ENCODE data around the gene IQGAP2.

The IQGAP2 gene

GRCh38 chr5:76695346-76695745, 292.3 kb downstream of the IQGAP2 start:
- Histone ChIP-seq H3K27me3 (ENCODE audit: control insufficient read depth, low read length) (no peaks in the 10 kb centered on the region), H3K4me2 (ENCODE audit: low read length) (no peak overlapping the region), H3K4me1 (ENCODE audit: control insufficient read depth, low read length) (peaks cover 9% of the 10 kb centered on the region)

GRCh38 chr5:76696251-76696650, 293.2 kb downstream of the IQGAP2 start:
- Histone ChIP-seq H3K79me2 (ENCODE audit: control insufficient read depth, low read length) (no peaks in the 10 kb centered on the region), H4K20me1 (ENCODE audit: control insufficient read depth, insufficient read depth, low read depth, low read length) (no peaks in the 10 kb centered on the region)

More at GRCh38 chr5:76695346-76695745, 292.3 kb downstream of the IQGAP2 start:
- no peak overlapping the region for H3K4me3 ChIP-seq (ENCODE audit: low read length)
- H4K20me1 ChIP-seq (ENCODE audit: control insufficient read depth, insufficient read depth, low read depth, low read length), result no peaks in the 10 kb centered on the region
- H3F3A ChIP-seq (ENCODE audit: control insufficient read depth, insufficient read depth), result peaks cover 6% of the 10 kb centered on the region; the same call in 1 of the 2 replicates
- no peaks in the 10 kb centered on the region for H3K9me2 ChIP-seq (replicated peaks; ENCODE audit: control insufficient read depth, low read length)
- H3K27ac ChIP-seq (ENCODE audit: low read depth, low read length), result no peak overlapping the region
- H3K79me2 ChIP-seq (ENCODE audit: control insufficient read depth, low read length), result no peaks in the 10 kb centered on the region
- TF ChIP-seq EZH2phosphoT487 (IDR thresholded peaks at IDR 0.05; ENCODE audit: borderline replicate concordance, low read length), result no peak
- no peak for TF ChIP-seq CTCF (IDR thresholded peaks at IDR 0.05; ENCODE audit: low read depth, low read length, poor library complexity, severe bottlenecking)
- H3K9me3 ChIP-seq (ENCODE audit: control insufficient read depth, insufficient read depth, low read length), result no peaks in the 10 kb centered on the region
- H3K36me3 ChIP-seq (ENCODE audit: control insufficient read depth, low read length), result peaks cover 34% of the 10 kb centered on the region

GRCh38 chr5:76697670-76698069, 294.6 kb downstream of the IQGAP2 start:
- H3F3A ChIP-seq (ENCODE audit: control insufficient read depth, insufficient read depth), result peaks cover 3% of the 10 kb centered on the region; the same call in 1 of the 2 replicates
- H4K20me1 ChIP-seq (ENCODE audit: control insufficient read depth, insufficient read depth, low read depth, low read length), result no peaks in the 10 kb centered on the region
- TF ChIP-seq CTCF (IDR thresholded peaks at IDR 0.05; ENCODE audit: low read depth, low read length, poor library complexity, severe bottlenecking) (no peak), EZH2phosphoT487 (IDR thresholded peaks at IDR 0.05; ENCODE audit: borderline replicate concordance, low read length) (no peak)
- peaks cover 9% of the 10 kb centered on the region for H3K4me1 ChIP-seq (ENCODE audit: control insufficient read depth, low read length)
- no peak overlapping the region for H3K4me2 ChIP-seq (ENCODE audit: low read length)
- no peaks in the 10 kb centered on the region for H3K9me2 ChIP-seq (replicated peaks; ENCODE audit: control insufficient read depth, low read length)
- no peaks in the 10 kb centered on the region for H3K9me3 ChIP-seq (ENCODE audit: control insufficient read depth, insufficient read depth, low read length)
- H3K4me3 ChIP-seq (ENCODE audit: low read length), result no peak overlapping the region
- H3K27me3 ChIP-seq (ENCODE audit: control insufficient read depth, low read length), result no peaks in the 10 kb centered on the region
- peaks cover 47% of the 10 kb centered on the region for H3K36me3 ChIP-seq (ENCODE audit: control insufficient read depth, low read length)
- H3K79me2 ChIP-seq (ENCODE audit: control insufficient read depth, low read length), result no peaks in the 10 kb centered on the region
- no peak overlapping the region for H3K27ac ChIP-seq (ENCODE audit: low read depth, low read length)

More at GRCh38 chr5:76696251-76696650, 293.2 kb downstream of the IQGAP2 start:
- Histone ChIP-seq H3K4me3 (ENCODE audit: low read length) (peak overlapping the region; percentile 30; the same call in 1 of the 2 replicates), H3K9me3 (ENCODE audit: control insufficient read depth, insufficient read depth, low read length) (no peaks in the 10 kb centered on the region), H3K27ac (ENCODE audit: low read depth, low read length) (no peak overlapping the region), H3K36me3 (ENCODE audit: control insufficient read depth, low read length) (peaks cover 39% of the 10 kb centered on the region), H3K4me2 (ENCODE audit: low read length) (peak overlapping the region; percentile 23), H3K9me2 (replicated peaks; ENCODE audit: control insufficient read depth, low read length) (no peaks in the 10 kb centered on the region), H3K27me3 (ENCODE audit: control insufficient read depth, low read length) (no peaks in the 10 kb centered on the region), H3F3A (ENCODE audit: control insufficient read depth, insufficient read depth) (peaks cover 6% of the 10 kb centered on the region; the same call in 1 of the 2 replicates), H3K4me1 (ENCODE audit: control insufficient read depth, low read length) (peaks cover 9% of the 10 kb centered on the region)
- TF ChIP-seq CTCF (IDR thresholded peaks at IDR 0.05; ENCODE audit: low read depth, low read length, poor library complexity, severe bottlenecking) (no peak), EZH2phosphoT487 (IDR thresholded peaks at IDR 0.05; ENCODE audit: borderline replicate concordance, low read length) (no peak)

Data from DOHH2 (cell line).